T-helper 17 cell (primary cell): ENCODE results near the gene METTL1. TPM values are rescaled to one million over a fixed set of nuclear protein-coding genes. Genes with fewer than 3 reads are reported as not detected.

Source experiments
- ATAC-seq: fragments of 150-1000 bp; cut with Tn5 transposase; 2 replicates; pipeline ENCODE4 v1.10.0; 2021; ENCODE audit warnings: mild to moderate bottlenecking, moderate library complexity
- DNase-seq, 3 donors: peaks; one replicate each; pipeline versions ENCODE4 v3.0.0 to v3.0.0-alpha.2; 2020 to 2021
- H3K9me3 ChIP-seq: one replicate; pipeline ENCODE4 v1.7.0; 2013; ENCODE audit warnings: low read length, mild to moderate bottlenecking; ENCODE audit not compliant: control insufficient read depth, poor library complexity, severe bottlenecking
- H3K27ac Mint-ChIP-seq: one replicate; pipeline ENCODE4 v1.8.0; 2022; ENCODE audit warnings: mild to moderate bottlenecking, moderate library complexity, mixed read lengths
- H3K27me3 Mint-ChIP-seq: one replicate; pipeline ENCODE4 v1.8.0; 2022; ENCODE audit warnings: mixed read lengths
- H3K36me3 Mint-ChIP-seq: one replicate; pipeline ENCODE4 v1.8.0; 2022; ENCODE audit warnings: low read depth, mixed read lengths
- H3K4me1 Mint-ChIP-seq: one replicate; pipeline ENCODE4 v1.8.0; 2022; ENCODE audit warnings: mild to moderate bottlenecking, mixed read lengths
- H3K4me3 Mint-ChIP-seq: one replicate; pipeline ENCODE4 v1.8.0; 2022; ENCODE audit warnings: mild to moderate bottlenecking, moderate library complexity, mixed read lengths
- total RNA-seq, 4 donors: library from RNA in 2 of 4; stranded (reverse) in 2 of 4; gene quantifications; one replicate each; pipeline ENCODE4 v1.2.3 and lab custom pipeline; 2022 to 2026

Gene METTL1
- total RNA-seq, 2 donors from 2014 or later = 15.0 to 20.9 TPM

DNA sequence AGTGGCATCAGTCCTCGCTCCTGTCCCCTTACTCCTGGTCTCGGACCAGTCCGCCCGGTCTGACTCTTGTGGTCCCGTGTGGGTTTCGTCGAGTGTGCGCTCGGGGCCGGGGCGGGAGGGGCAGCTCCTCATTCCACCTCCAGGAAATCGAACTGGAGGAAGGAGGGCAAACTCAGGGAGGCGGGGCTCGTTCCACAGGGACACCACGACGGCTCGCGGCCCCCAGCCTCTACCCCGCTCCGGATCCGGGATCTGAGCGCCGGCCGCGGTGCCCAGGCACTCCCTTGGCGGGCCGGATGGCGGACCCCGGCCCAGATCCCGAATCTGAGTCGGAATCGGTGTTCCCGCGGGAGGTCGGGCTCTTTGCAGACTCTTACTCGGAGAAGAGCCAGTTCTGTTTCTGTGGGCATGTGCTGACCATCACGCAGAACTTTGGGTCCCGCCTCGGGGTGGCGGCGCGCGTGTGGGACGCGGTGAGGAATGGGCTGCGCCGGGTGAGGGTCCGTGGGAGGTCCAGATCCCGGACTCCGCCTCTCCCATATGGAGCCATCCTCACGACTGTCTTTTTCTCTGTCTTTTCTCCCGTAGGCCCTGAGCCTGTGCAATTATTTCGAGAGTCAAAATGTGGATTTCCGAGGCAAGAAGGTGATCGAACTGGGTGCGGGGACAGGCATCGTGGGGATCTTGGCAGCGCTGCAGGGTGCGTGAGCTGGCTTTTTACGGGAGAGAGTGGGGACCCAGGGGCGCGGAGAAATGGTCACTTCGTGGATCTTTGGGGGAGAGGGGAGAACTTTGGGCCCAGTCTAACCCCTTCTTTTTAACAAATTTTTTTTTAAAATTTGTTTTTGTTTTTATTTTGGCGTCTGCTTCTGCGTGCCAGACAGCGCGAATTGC, 771 bp upstream of the METTL1 start, which contains the start of gene EEF1AKMT3:
TSS of gene EEF1AKMT3 (plus strand) at position 186 of the 894 bp plus-strand sequence. CDS start at position 297, 111 bp downstream.
- peak within 1 kb of the TSS; percentile 97 for H3K27ac Mint-ChIP-seq
- peaks cover 10% of the 10 kb centered on the region for H3K36me3 Mint-ChIP-seq
- H3K9me3 ChIP-seq = no peaks in the 10 kb centered on the region
- peak within 1 kb of the TSS; percentile 99 for H3K4me3 Mint-ChIP-seq
- peaks cover 32% of the 10 kb centered on the region for H3K4me1 Mint-ChIP-seq
- no peaks in the 10 kb centered on the region for H3K27me3 Mint-ChIP-seq
- ATAC-seq = no peak
- peak in 1 of 3 donors; percentile 30 for DNase-seq

DNA sequence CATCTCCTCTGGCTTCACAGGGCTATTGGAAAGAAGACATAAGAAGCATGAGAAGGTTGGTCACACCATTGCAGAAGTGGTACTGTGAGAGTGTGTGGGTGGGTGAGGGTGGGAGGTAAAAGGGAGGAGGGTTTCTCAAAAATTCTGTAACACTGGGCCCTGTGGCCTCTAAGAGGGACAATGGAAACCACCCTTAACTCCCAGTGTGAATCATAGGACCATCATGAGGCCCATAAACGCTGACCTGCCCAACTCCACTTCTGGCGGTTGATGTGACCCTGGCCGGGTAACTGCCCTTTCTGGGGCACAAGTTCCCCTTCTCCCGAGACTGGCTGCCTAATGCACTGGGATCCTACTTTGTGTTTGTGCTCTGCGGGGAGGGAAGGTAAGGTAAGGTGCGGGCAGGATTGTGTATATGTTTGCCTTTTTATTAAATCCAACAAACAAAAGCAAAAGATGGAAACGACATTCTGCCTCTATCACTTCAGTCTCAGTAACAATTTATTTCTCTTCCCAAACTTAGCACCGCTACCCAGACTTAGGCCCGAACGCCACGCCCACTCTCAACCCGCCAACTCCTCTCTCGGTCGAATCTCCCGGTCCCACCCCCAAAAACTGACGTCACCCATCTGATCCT, 551 bp downstream of the METTL1 start:
- ATAC-seq = peak; percentile 77
- peak; percentile 60 to 73 (median 60) for DNase-seq
- H3K9me3 ChIP-seq = no peaks in the 10 kb centered on the region
- Mint-ChIP-seq H3K27ac (peak overlapping the region; percentile 97), H3K36me3 (peaks cover 9% of the 10 kb centered on the region), H3K4me1 (peaks cover 31% of the 10 kb centered on the region), H3K4me3 (peak overlapping the region; percentile 99), H3K27me3 (peaks cover 6% of the 10 kb centered on the region)

DNA sequence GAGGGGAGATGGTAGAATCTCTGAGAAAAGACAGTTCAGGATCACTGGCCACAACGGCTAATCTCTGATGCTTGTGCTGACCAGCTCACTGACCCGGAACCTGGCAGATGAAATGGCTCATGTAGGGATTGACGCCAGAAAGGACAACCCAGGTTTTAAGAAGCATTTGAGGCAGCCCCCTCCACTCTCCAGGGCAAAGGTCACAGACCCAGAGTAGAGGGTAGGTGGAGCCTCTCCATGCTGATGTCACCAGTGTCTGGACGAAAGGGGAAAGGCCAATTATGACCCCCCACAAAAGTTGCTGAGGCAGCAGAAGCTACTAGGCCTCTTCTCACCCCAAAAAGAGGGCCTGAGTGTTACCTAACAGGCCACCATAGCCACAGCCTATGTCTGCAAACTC, 1.2 kb downstream of the METTL1 start:
- no peak for DNase-seq
- Mint-ChIP-seq H3K27ac (peak overlapping the region; percentile 97), H3K4me1 (peaks cover 29% of the 10 kb centered on the region), H3K36me3 (peaks cover 5% of the 10 kb centered on the region), H3K4me3 (peak overlapping the region; percentile 64), H3K27me3 (peaks cover 7% of the 10 kb centered on the region)
- H3K9me3 ChIP-seq = no peaks in the 10 kb centered on the region
- ATAC-seq = no peak

DNA sequence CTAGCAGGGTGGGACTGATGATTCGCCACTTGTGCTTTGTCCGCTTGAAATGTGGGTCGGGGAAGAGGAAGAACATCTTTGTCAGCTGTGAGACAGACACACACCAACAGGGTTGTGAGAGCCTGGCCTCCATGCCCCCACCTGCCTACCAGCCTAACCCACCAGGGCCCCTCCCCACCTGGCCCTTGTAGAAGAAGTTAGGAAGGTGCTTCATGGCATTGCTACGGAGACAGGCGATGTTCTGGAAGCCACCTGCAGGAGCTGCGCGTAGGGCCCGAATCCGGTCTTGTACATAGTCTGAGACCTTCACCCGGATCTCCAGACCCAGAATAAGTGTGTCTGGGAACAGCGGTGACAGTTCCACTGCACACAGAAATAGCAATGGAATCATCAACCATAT, 2.3 kb downstream of the METTL1 start:
- no peak for ATAC-seq
- Mint-ChIP-seq H3K4me3 (no peak overlapping the region), H3K27me3 (peaks cover 7% of the 10 kb centered on the region), H3K4me1 (peaks cover 35% of the 10 kb centered on the region), H3K27ac (no peak overlapping the region), H3K36me3 (peaks cover 3% of the 10 kb centered on the region)
- no peak for DNase-seq
- no peaks in the 10 kb centered on the region for H3K9me3 ChIP-seq

DNA sequence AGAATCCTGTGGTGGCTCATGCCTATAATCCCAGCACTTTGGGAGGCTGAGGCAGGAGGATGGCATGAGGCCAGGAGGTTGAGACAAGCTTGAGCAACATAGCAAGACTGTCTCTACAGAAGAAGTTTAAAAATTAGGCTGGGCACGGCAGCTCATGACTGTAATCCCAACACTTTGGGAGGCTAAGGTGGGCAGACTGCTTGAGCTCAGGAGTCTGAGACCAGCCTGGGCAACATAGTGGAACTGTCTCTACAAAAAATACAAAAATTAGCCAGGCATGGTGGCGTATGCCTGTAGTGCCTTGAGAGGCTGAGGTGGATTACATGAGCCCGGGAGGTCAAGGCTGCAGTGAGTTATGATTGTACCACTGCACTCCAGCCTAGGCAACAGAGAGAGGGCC, 4.0 kb downstream of the METTL1 start:
- ATAC-seq (no peak), DNase-seq (no peak)
- H3K27me3 Mint-ChIP-seq = peaks cover 19% of the 10 kb centered on the region
- H3K9me3 ChIP-seq = no peaks in the 10 kb centered on the region
- no peak overlapping the region for H3K4me3 Mint-ChIP-seq
- H3K4me1 Mint-ChIP-seq = peaks cover 39% of the 10 kb centered on the region
- H3K36me3 Mint-ChIP-seq = peaks cover 3% of the 10 kb centered on the region
- H3K27ac Mint-ChIP-seq = no peak overlapping the region

DNA sequence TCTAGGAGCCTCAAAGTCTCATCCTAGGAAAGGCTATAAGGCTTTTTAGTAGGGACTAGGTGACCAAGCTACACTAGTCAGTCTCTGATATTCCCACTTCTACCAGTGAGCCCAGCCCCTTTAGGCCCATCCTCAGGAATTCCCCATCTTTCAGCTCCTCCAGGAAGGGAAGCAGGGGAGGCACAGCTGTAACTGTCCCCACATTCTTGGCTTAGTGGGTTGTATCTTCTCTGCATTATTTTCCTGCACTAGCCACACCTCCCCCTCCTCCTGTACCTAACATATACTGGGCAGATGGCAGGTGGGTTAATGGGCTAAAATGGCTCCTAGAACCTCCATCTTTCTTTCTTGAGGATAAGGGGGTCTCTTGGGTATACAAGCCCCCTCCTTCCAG, 4.6 kb downstream of the METTL1 start:
- Mint-ChIP-seq H3K27ac (no peak overlapping the region), H3K4me3 (no peak overlapping the region), H3K4me1 (peaks cover 38% of the 10 kb centered on the region), H3K27me3 (peaks cover 19% of the 10 kb centered on the region), H3K36me3 (peaks cover 3% of the 10 kb centered on the region)
- ATAC-seq = no peak
- no peak for DNase-seq
- H3K9me3 ChIP-seq = no peaks in the 10 kb centered on the region

DNA sequence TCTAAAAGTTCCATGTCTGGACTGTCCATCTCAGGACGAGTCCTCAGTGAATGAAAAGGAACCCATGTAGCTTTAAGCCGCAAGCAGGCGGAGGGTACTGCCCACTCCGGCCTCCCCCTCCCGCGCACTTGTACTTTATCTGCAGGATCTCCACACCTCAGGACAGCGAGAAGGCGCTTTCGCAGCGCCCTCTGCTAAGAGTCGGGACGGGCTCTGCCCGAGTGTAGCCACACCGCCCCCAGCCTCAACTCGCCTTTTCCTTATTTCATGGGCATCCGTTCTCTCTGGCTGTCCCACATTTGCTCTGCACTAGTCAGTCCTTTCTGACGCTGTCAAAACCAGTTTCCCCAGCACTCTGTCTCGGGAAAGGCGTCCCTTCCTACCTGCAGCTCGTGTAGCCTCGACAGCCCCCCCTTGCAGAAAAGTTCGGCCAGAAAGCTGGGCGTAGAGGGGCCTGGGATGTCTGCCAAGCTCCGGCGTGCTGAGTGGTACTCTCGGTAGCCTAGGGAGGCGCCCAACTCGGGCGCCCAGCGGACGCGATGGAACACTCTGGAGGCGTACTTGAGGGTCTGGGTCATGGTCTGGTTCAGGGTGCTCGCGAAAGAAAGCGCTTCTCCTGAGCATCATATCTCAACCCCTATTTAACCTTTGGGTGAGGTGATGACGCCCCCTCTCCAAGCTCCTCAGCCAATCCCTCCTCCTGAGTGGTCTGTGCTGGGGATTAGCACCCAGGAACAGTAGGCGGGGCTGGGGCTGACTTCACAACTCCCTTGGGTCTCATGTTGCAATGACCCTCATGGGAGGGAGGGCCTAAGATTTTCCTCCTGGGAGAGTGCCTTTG, 5.2 kb downstream of the METTL1 start, which contains the start of gene CYP27B1:
TSS of gene CYP27B1 (minus strand) at position 615 of the 841 bp plus-strand sequence. CDS start at position 578, 37 bp downstream.
- Mint-ChIP-seq H3K4me1 (peaks cover 35% of the 10 kb centered on the region), H3K36me3 (peaks cover 3% of the 10 kb centered on the region), H3K27ac (no peak within 1 kb of the TSS), H3K4me3 (peak within 1 kb of the TSS; percentile 92), H3K27me3 (peaks cover 19% of the 10 kb centered on the region)
- no peak for DNase-seq
- no peaks in the 10 kb centered on the region for H3K9me3 ChIP-seq
- ATAC-seq = peak; percentile 11

DNA sequence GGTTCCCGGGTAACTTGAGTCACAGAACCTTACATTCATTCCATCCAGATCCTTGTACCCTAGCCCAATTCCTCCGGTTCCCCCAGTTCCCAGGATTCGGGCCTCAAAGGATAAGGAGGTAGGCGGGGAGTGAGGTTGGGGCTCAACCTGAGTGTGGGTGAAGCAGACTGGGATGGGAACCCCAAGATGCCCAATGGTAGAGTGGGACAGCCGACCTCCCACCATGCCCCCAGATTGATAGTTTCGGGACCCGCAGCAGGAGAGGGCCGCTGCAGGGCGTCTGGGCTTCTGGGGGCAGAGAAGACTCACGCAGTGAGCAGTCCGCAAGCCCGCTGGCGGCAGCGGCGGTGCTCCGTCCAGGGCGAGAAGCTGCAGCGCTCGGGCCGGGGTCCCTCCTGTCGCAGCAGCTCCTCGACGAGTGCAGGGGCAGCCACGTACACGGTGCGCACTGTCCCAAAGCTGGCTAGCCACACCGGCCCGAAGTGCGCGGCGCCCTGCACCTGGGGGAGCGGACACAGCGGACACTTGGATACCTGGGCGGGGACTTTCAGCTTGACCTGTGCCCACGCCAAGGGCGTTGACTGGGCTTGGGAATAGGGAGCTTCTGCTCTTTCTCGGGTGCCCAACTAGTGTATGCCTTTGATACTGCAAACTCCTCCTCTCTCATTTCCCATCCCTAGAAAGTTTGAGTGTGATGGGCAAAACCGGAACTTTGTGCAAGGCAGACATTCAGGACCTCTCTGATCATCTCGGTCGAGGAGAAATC, 6.0 kb downstream of the METTL1 start:
- DNase-seq (no peak), ATAC-seq (peak; percentile 21)
- Mint-ChIP-seq H3K27ac (peak overlapping the region; percentile 75), H3K36me3 (peaks cover 3% of the 10 kb centered on the region), H3K27me3 (peaks cover 19% of the 10 kb centered on the region), H3K4me1 (peaks cover 33% of the 10 kb centered on the region), H3K4me3 (peak overlapping the region; percentile 92)
- no peaks in the 10 kb centered on the region for H3K9me3 ChIP-seq

DNA sequence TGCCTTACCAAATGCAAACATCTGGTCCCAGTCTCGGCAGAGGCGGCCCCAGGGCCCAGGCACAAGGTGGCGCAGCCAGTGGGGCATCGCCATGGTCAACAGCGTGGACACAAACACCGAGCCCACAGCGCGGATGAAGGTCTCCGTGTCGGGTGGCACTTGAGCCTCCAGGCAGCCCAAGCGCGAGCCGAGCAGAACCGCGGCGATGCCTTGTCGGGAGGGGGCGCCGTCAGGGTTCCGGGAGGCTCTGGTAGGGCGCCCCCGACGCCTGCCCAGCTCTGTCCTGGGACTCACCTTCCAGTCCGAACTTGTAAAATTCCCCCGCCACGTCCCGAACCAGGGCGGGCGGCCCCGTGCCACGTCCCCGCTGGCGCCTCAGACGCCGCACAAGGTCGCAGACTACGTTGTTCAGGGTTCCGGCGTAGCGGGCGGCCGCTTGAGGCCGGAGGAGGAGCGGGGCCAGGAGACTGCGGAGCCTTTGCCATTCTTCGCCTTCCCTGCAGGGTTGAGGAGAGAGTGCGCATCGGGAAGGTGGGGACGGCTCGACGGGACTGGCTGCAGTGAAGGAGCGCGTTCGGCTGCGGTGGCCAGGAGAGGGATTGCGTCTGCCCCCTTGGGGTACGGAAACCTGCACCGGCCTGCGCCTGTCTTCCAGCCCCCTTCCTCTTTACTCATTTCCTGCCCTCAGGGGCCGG, 6.8 kb downstream of the METTL1 start:
- ATAC-seq (peak; percentile 83), DNase-seq (peak; percentile 41 to 50 (median 46))
- no peaks in the 10 kb centered on the region for H3K9me3 ChIP-seq
- Mint-ChIP-seq H3K27ac (peak overlapping the region; percentile 75), H3K27me3 (peaks cover 19% of the 10 kb centered on the region), H3K4me1 (peaks cover 33% of the 10 kb centered on the region), H3K36me3 (peaks cover 3% of the 10 kb centered on the region), H3K4me3 (peak overlapping the region; percentile 92)

DNA sequence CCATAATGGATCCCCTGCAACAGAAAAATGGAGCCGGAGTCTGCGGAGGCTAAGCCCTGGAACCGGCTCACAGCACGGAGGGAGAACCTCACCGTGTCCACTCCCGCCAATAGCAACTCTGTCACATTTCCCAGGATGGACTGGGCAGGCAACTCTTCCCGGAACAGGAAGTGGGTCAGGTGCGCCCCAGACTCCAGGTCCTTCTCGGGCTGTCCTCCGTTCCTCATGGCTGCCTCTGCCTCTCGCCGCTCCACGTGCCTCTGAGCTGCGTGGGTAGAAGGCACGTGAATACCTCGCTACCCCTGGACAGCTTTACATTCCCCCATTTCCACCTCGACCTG, 7.3 kb downstream of the METTL1 start:
- Mint-ChIP-seq H3K36me3 (no peaks in the 10 kb centered on the region), H3K4me1 (peaks cover 31% of the 10 kb centered on the region), H3K27ac (no peak overlapping the region), H3K27me3 (peaks cover 19% of the 10 kb centered on the region), H3K4me3 (peak overlapping the region; percentile 92)
- no peaks in the 10 kb centered on the region for H3K9me3 ChIP-seq
- ATAC-seq (peak; percentile 30), DNase-seq (no peak)

DNA sequence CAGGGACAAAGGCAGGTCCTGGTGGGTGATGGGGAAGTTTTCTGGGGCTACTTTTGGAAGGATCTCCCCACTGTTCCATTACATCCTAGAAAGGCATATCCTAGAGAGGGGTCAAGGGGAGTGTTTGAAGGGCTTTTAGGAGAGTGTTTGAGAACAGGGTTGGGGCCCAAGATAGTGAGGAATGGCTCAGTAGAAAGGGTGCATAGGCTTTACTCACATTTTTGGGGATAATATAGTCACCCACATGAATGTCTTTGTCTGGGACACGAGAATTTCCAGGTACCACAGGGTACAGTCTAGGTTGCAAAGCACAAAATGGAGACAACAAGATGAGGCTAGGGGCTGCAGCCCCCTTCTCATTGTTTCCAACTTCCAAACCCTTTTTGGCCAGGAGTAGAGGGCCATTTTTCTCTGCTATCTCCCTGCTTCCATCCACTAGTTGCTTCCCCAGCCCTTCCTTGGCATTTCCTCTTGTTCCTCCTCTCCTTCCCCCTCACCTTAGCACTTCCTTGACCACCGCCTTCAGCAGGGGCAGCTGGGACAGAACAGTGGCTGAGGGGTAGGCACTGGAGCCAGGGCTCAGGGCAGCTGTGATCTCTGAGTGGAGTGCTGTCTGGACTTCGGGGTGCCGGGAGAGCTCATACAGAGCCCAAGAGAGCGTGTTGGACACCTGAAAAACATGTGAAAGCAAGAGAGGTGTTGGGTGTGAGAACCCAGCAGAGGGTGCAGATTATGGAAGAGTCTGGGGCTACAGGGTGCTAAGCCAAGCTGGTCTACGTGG, 7.8 kb downstream of the METTL1 start:
- DNase-seq (no peak), ATAC-seq (no peak)
- Mint-ChIP-seq H3K36me3 (no peaks in the 10 kb centered on the region), H3K4me3 (peak overlapping the region; percentile 92), H3K4me1 (peaks cover 36% of the 10 kb centered on the region), H3K27ac (peak overlapping the region; percentile 86), H3K27me3 (peaks cover 19% of the 10 kb centered on the region)
- no peaks in the 10 kb centered on the region for H3K9me3 ChIP-seq
